Myocyte (in vitro differentiated cells): ENCODE measurements around the gene CLEC4D. TPM values are rescaled to one million over a fixed set of nuclear protein-coding genes. Genes with fewer than 3 reads are reported as not detected.

ENCODE experiments used
- total RNA-seq: library from RNA; depleted of rRNA; stranded (reverse); fragments of >200 nt; gene quantifications from 2 replicates; pipeline ENCODE4 v1.2.3, GENCODE V29; 2014

Gene CLEC4D
- total RNA-seq, 1 donor from 2014 or later, result not detected

Other genes starting within 250 kb of the CLEC4D start
- gene CLEC6A, start 57.5 kb upstream of the CLEC4D start, total RNA-seq, result not detected in 2 replicates
- gene CLEC4E, start 27.4 kb downstream of the CLEC4D start, total RNA-seq, result not detected in 2 replicates
- 0.43 TPM in 1 of 2 replicates, not detected in the other for gene AICDA, start 99.4 kb downstream of the CLEC4D start, total RNA-seq
- gene MFAP5, start 149.3 kb downstream of the CLEC4D start, total RNA-seq, result 130 and 136 TPM in 2 replicates
- 38.3 and 39.1 TPM in 2 replicates for gene RIMKLB, start 184.5 kb downstream of the CLEC4D start, total RNA-seq